ENCODE data around the gene CTNNA2.
"Not testable (repeated sequence)": the region's sequence is repeated elsewhere in the genome, so short reads cannot be mapped to it uniquely, and the experiment has no call there.

The CTNNA2 gene

GRCh38 chr2:79996709-79997108 lies 483.9 kb downstream of the CTNNA2 start:
- no peak for DNase-seq

- no peak for DNase-seq
Observed at GRCh38 chr2:80001701-80002101, 488.9 kb downstream of the CTNNA2 start.

GRCh38 chr2:80002112-80002511 lies 489.3 kb downstream of the CTNNA2 start:
- no peak for DNase-seq

- DNase-seq = no peak
Observed at GRCh38 chr2:80002568-80003157, 489.8 kb downstream of the CTNNA2 start.

GRCh38 chr2:80007777-80008503 lies 495.1 kb downstream of the CTNNA2 start:
- no peak for DNase-seq

- no peak for DNase-seq
Observed at GRCh38 chr2:80008596-80008995, 495.7 kb downstream of the CTNNA2 start.

GRCh38 chr2:80009211-80009610 lies 496.4 kb downstream of the CTNNA2 start:
- DNase-seq = no peak

- no peak for DNase-seq
Observed at GRCh38 chr2:80012061-80012460, 499.2 kb downstream of the CTNNA2 start.

GRCh38 chr2:80014637-80015036 lies 501.8 kb downstream of the CTNNA2 start:
- DNase-seq = no peak

GRCh38 chr2:80016171-80016570 lies 503.3 kb downstream of the CTNNA2 start:
- no peak for DNase-seq

- no peak for DNase-seq
Observed at GRCh38 chr2:80019571-80020460, 507.0 kb downstream of the CTNNA2 start.

GRCh38 chr2:80022018-80022417 lies 509.2 kb downstream of the CTNNA2 start:
- no peak for DNase-seq

- no peak for DNase-seq
Observed at GRCh38 chr2:80026040-80026729, 513.3 kb downstream of the CTNNA2 start.

- no peak for DNase-seq
Observed at GRCh38 chr2:80028051-80028450, 515.2 kb downstream of the CTNNA2 start.

- no peak for DNase-seq
Observed at GRCh38 chr2:80028584-80028983, 515.7 kb downstream of the CTNNA2 start.

GRCh38 chr2:80030135-80030534 lies 517.3 kb downstream of the CTNNA2 start:
- DNase-seq = no peak

- not testable (repeated sequence) for DNase-seq
Observed at GRCh38 chr2:80032684-80033083, 519.8 kb downstream of the CTNNA2 start.

- DNase-seq = no peak
Observed at GRCh38 chr2:80035749-80036285, 523.0 kb downstream of the CTNNA2 start.

GRCh38 chr2:80037310-80037709 lies 524.5 kb downstream of the CTNNA2 start:
- no peak for DNase-seq

- DNase-seq = no peak
Observed at GRCh38 chr2:80040226-80040625, 527.4 kb downstream of the CTNNA2 start.

- DNase-seq = no peak
Observed at GRCh38 chr2:80042635-80043034, 529.8 kb downstream of the CTNNA2 start.

GRCh38 chr2:80048296-80048695 lies 535.4 kb downstream of the CTNNA2 start:
- no peak for DNase-seq

GRCh38 chr2:80050246-80050645 lies 537.4 kb downstream of the CTNNA2 start:
- no peak for DNase-seq
